Esophagus squamous epithelium (tissue), 5 donors: ENCODE measurements around the gene NCOA1. TPM values are rescaled to one million over a fixed set of nuclear protein-coding genes. Genes with fewer than 3 reads are reported as not detected.

ENCODE experiments used
- DNase-seq: peaks from one replicate; lab custom pipeline; 2025; lab: John Stamatoyannopoulos, UW
- H3K27ac ChIP-seq, 4 donors: fragments of 200-600 bp; sonication (generic); one replicate each; pipeline ENCODE4 v1.5.1; 2016 to 2019; ENCODE audit warnings: mild to moderate bottlenecking in 1 of 4
- H3K27me3 ChIP-seq, 4 donors: fragments of 200-600 bp; sonication (generic); 1 replicate in 3 of 4; 2 replicates in 1 of 4; pipeline versions ENCODE4 v1.5.1 to v1.6.0; 2017 to 2021; ENCODE audit warnings: antibody characterized with exemption in 1 of 4
- H3K36me3 ChIP-seq, 3 donors: fragments of 200-600 bp; sonication (generic); one replicate each; pipeline ENCODE4 v1.5.1; 2016 to 2019
- H3K4me1 ChIP-seq, 3 donors: fragments of 200-600 bp; sonication (generic); one replicate each; pipeline ENCODE4 v1.5.1; 2017 to 2019
- H3K4me3 ChIP-seq, 4 donors: fragments of 200-600 bp; sonication (generic); 1 replicate in 3 of 4; 2 replicates in 1 of 4; pipeline ENCODE4 v1.5.1; 2016 to 2019; ENCODE audit warnings: mild to moderate bottlenecking in 2 of 4, moderate library complexity in 1 of 4
- H3K9me3 ChIP-seq, 3 donors: fragments of 200-600 bp; sonication (generic); one replicate each; pipeline ENCODE4 v1.5.1; 2016 to 2019
- CTCF ChIP-seq, 6 experiments: fragments of 450-650 bp in 4 of 6; fragments of 200-600 bp in 2 of 6; sonication (generic) in 2 of 6; IDR thresholded peaks; one replicate each; pipeline ENCODE4 v1.5.1; 2016 to 2019; ENCODE audit warnings: antibody characterized with exemption in 6 of 6, mild to moderate bottlenecking in 4 of 6, moderate library complexity in 4 of 6
- POLR2A ChIP-seq, 4 donors: fragments of 450-650 bp; IDR thresholded peaks; one replicate each; pipeline ENCODE4 v1.6.1; 2017; ENCODE audit warnings: antibody characterized with exemption in 4 of 4, mild to moderate bottlenecking in 4 of 4, moderate library complexity in 3 of 4
- WGBS, 2 donors: methylation state at CpG; one replicate each; pipeline ENCODE4 v1.1.5; 2018; 5-methylcytosine and 5-hydroxymethylcytosine counted together
- intact Hi-C: fragments of 100-400 bp; cut with DNase I; formaldehyde crosslinking; loops from one replicate; pipeline ENCODE4 v1.15.0; 2022
- total RNA-seq, 4 donors: library from RNA; depleted of rRNA; stranded (reverse); fragments of >200 nt; gene quantifications; one replicate each; pipeline ENCODE4 v1.1.0, GENCODE V29; 2016
- donor health status: DM: yes; HTN: yes; CAD: no.

The NCOA1 gene
- total RNA-seq, 4 donors from 2014 or later: 21.3 to 45.4 (median 32.9) TPM

GRCh38 chr2:24771764-24772586 lies 280.9 kb downstream of the NCOA1 start:
- intact Hi-C loops: no loop called here
- no peak for DNase-seq
- Histone ChIP-seq H3K9me3 (no peaks in the 10 kb centered on the region), H3K27me3 (no peaks in the 10 kb centered on the region), H3K36me3 (peaks cover 0 to 34% (median 0%) of the 10 kb centered on the region in 3 donors), H3K27ac (no peak overlapping the region), H3K4me3 (no peak overlapping the region), H3K4me1 (peaks cover 0 to 6% (median 0%) of the 10 kb centered on the region in 3 donors)
- WGBS, 2 donors: 86 to 92% methylated on average over 3 to 5 of the region's 5 CpGs
- no peak for TF ChIP-seq POLR2A (IDR thresholded peaks at IDR 0.05)
- no peak for TF ChIP-seq CTCF (IDR thresholded peaks at IDR 0.05)

- Histone ChIP-seq H3K36me3 (peaks cover 0 to 19% (median 0%) of the 10 kb centered on the region in 3 donors), H3K9me3 (no peaks in the 10 kb centered on the region), H3K27ac (no peak overlapping the region), H3K27me3 (no peaks in the 10 kb centered on the region), H3K4me3 (no peak overlapping the region), H3K4me1 (no peaks in the 10 kb centered on the region)
- DNase-seq: no peak
- intact Hi-C loops: no loop called here
- WGBS, 2 donors: 60 to 83% methylated on average over 1 to 2 of the region's 3 CpGs
- TF ChIP-seq POLR2A (IDR thresholded peaks at IDR 0.05) (no peak), CTCF (IDR thresholded peaks at IDR 0.05) (no peak)
Observed at GRCh38 chr2:24774373-24774772, 283.3 kb downstream of the NCOA1 start.

- 70 to 88% methylated on average over 2 of the region's 2 CpGs for WGBS, 2 donors
- DNase-seq: no peak
Observed at GRCh38 chr2:24779116-24779515, 288.1 kb downstream of the NCOA1 start.

GRCh38 chr2:24783641-24784040 lies 292.6 kb downstream of the NCOA1 start:
- 84 to 93% methylated on average over 2 of the region's 3 CpGs for WGBS, 2 donors
- Histone ChIP-seq H3K27me3 (no peaks in the 10 kb centered on the region), H3K36me3 (no peaks in the 10 kb centered on the region), H3K4me3 (no peak overlapping the region), H3K9me3 (no peaks in the 10 kb centered on the region), H3K27ac (no peak overlapping the region), H3K4me1 (no peaks in the 10 kb centered on the region)
- TF ChIP-seq POLR2A (IDR thresholded peaks at IDR 0.05) (no peak), CTCF (IDR thresholded peaks at IDR 0.05) (no peak)
- intact Hi-C loops: no loop called here
- DNase-seq: no peak

More at GRCh38 chr2:24779116-24779515, 288.1 kb downstream of the NCOA1 start:
- TF ChIP-seq POLR2A (IDR thresholded peaks at IDR 0.05) (no peak), CTCF (IDR thresholded peaks at IDR 0.05) (no peak)
- Histone ChIP-seq H3K27me3 (no peaks in the 10 kb centered on the region), H3K4me3 (no peak overlapping the region), H3K36me3 (no peaks in the 10 kb centered on the region), H3K4me1 (no peaks in the 10 kb centered on the region), H3K9me3 (no peaks in the 10 kb centered on the region), H3K27ac (no peak overlapping the region)
- intact Hi-C loops: no loop called here

GRCh38 chr2:24785671-24786321 lies 294.7 kb downstream of the NCOA1 start:
- no peak for DNase-seq
- H3K27ac ChIP-seq: no peak overlapping the region

More at GRCh38 chr2:24785671-24786321, 294.7 kb downstream of the NCOA1 start:
- Histone ChIP-seq H3K4me3 (no peak overlapping the region), H3K36me3 (peaks cover 0 to 14% (median 0%) of the 10 kb centered on the region in 3 donors), H3K9me3 (no peaks in the 10 kb centered on the region), H3K4me1 (peaks cover 0 to under 1% (median 0%) of the 10 kb centered on the region in 3 donors), H3K27me3 (no peaks in the 10 kb centered on the region)
- TF ChIP-seq POLR2A (IDR thresholded peaks at IDR 0.05): no peak
- TF ChIP-seq CTCF (IDR thresholded peaks at IDR 0.05): no peak
- intact Hi-C loops: no loop called here
- WGBS, 2 donors: 76 to 80% methylated on average over 6 of the region's 6 CpGs
